Vagina (tissue), 2 donors: Measurements from ENCODE around the gene POU3F4. TPM values are rescaled to one million over a fixed set of nuclear protein-coding genes. Genes with fewer than 3 reads are reported as not detected.
A peak's percentile ranks its signal among the peaks of the same experiment; 100 is the strongest.

Source experiments
- DNase-seq, 2 donors: peaks; one replicate each; pipeline ENCODE4 v3.0.0-alpha.2; 2017; ENCODE audit errors: extremely low spot score in 2 of 2
- H3K27ac ChIP-seq: fragments of 200-600 bp; sonication (generic); one replicate; pipeline ENCODE4 v1.5.1; 2019
- H3K27me3 ChIP-seq: fragments of 200-600 bp; sonication (generic); one replicate; pipeline ENCODE4 v1.5.1; 2019
- H3K36me3 ChIP-seq, 2 donors: fragments of 200-600 bp; sonication (generic); one replicate each; pipeline ENCODE4 v1.5.1; 2017 to 2019
- H3K4me1 ChIP-seq: fragments of 200-600 bp; sonication (generic); one replicate; pipeline ENCODE4 v1.5.1; 2019
- H3K4me3 ChIP-seq, 2 donors: fragments of 200-600 bp; sonication (generic); 1 replicate in 1 of 2; 2 replicates in 1 of 2; pipeline ENCODE4 v1.5.1; 2016 to 2019
- H3K9me3 ChIP-seq: fragments of 200-600 bp; sonication (generic); one replicate; pipeline ENCODE4 v1.5.1; 2019
- POLR2A ChIP-seq, 2 donors: fragments of 450-650 bp; IDR thresholded peaks; one replicate each; pipeline ENCODE4 v1.6.1; 2017; ENCODE audit warnings: antibody characterized with exemption in 2 of 2, mild to moderate bottlenecking in 2 of 2, moderate library complexity in 2 of 2
- POLR2AphosphoS5 ChIP-seq, 2 donors: sonication (generic); formaldehyde crosslinking; IDR thresholded peaks; one replicate each; pipeline ENCODE4 v1.9.0; 2017; ENCODE audit warnings: antibody characterized with exemption in 2 of 2, mild to moderate bottlenecking in 2 of 2, low read depth in 1 of 2; ENCODE audit not compliant: insufficient read depth in 1 of 2
- intact Hi-C: fragments of 100-400 bp; cut with DNase I; formaldehyde crosslinking; loops from one replicate; pipeline ENCODE4 v1.15.1; 2023
- total RNA-seq: library from RNA; depleted of rRNA; stranded (reverse); fragments of >200 nt; gene quantifications from one replicate; pipeline ENCODE4 v1.2.3, GENCODE V29; 2016
- TF ChIP-seq, protein P1 (sequence below), 3 experiments: fragments of 450-650 bp in 2 of 3; fragments of 200-600 bp in 1 of 3; sonication (generic) in 1 of 3; IDR thresholded peaks; one replicate each; pipeline ENCODE4 v1.5.1; 2017 to 2019; ENCODE audit warnings: antibody characterized with exemption in 3 of 3, mild to moderate bottlenecking in 2 of 3, moderate library complexity in 2 of 3

POU3F4 gene
- total RNA-seq, 1 donor from 2014 or later: not detected

DNA sequence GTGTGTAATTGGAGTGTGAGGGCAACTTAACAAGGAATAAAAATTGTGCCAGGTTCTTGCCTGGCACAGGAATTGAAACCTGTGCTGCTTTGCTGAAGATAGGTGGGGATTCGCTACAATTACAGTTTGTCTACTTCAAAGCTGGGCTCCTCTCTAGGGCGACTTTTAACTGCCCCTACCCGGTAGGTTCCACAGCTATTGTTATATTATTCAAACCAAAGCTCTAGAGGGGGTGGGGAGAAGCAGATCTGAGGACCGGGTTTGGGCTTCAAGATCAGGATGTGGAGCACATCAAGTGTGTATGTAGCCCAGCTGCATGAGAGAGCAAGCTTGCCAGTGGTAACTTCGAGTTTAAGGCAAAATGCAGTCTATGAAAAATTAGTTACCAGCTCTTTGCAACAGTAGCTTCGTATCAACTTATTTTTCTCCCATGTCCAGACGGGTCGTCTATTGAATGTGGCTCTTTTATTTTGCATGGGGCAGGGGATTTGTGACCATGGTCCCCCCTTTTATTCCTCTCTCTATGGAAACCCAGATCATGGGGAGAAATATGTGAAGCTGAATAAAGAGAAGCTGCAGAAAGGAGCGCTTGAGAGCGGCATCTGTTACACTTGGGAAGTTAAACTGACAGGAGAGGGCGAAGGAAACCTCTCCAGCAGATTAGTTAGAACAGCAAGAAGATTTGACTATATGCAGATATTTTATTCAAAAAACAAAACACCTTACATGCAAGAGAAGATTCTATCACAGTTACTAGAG is 3.2 kb upstream of the POU3F4 start:
- Histone ChIP-seq H3K27me3 (peaks cover 10% of the 10 kb centered on the region), H3K9me3 (no peaks in the 10 kb centered on the region), H3K4me1 (no peaks in the 10 kb centered on the region), H3K27ac (no peak overlapping the region), H3K4me3 (no peak overlapping the region), H3K36me3 (no peaks in the 10 kb centered on the region)
- intact Hi-C loops: no loop called here
- DNase-seq: no peak
- no peak for TF ChIP-seq POLR2AphosphoS5 (IDR thresholded peaks at IDR 0.05; ENCODE audit: insufficient read depth in 1 of 2, low read depth in 1 of 2)
- no peak for TF ChIP-seq POLR2A (IDR thresholded peaks at IDR 0.05)
- TF ChIP-seq, protein P1, sequence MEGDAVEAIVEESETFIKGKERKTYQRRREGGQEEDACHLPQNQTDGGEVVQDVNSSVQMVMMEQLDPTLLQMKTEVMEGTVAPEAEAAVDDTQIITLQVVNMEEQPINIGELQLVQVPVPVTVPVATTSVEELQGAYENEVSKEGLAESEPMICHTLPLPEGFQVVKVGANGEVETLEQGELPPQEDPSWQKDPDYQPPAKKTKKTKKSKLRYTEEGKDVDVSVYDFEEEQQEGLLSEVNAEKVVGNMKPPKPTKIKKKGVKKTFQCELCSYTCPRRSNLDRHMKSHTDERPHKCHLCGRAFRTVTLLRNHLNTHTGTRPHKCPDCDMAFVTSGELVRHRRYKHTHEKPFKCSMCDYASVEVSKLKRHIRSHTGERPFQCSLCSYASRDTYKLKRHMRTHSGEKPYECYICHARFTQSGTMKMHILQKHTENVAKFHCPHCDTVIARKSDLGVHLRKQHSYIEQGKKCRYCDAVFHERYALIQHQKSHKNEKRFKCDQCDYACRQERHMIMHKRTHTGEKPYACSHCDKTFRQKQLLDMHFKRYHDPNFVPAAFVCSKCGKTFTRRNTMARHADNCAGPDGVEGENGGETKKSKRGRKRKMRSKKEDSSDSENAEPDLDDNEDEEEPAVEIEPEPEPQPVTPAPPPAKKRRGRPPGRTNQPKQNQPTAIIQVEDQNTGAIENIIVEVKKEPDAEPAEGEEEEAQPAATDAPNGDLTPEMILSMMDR (IDR thresholded peaks at IDR 0.05): no peak

DNA sequence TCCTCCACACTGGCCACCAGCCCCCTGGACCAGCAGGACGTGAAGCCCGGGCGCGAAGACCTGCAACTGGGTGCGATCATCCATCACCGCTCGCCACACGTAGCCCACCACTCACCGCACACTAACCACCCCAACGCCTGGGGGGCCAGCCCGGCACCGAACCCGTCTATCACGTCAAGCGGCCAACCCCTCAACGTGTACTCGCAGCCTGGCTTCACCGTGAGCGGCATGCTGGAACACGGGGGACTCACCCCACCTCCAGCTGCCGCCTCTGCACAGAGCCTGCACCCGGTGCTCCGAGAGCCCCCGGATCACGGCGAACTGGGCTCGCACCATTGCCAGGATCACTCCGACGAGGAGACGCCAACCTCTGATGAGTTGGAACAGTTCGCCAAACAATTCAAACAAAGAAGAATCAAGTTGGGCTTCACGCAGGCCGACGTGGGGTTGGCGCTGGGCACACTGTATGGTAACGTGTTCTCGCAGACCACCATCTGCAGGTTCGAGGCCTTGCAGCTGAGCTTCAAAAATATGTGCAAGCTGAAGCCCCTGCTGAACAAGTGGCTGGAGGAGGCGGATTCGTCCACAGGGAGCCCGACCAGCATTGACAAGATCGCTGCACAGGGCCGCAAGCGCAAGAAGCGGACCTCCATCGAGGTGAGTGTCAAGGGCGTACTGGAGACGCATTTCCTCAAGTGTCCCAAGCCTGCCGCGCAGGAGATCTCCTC is 600 bp downstream of the POU3F4 start:
- no peak for DNase-seq
- H3K27ac ChIP-seq: no peak overlapping the region
- H3K9me3 ChIP-seq: no peaks in the 10 kb centered on the region
- intact Hi-C loops: no loop called here
- H3K27me3 ChIP-seq: peaks cover 10% of the 10 kb centered on the region
- no peak overlapping the region for H3K4me3 ChIP-seq
- H3K36me3 ChIP-seq: no peaks in the 10 kb centered on the region
- TF ChIP-seq, protein P1 (IDR thresholded peaks at IDR 0.05): no peak
- TF ChIP-seq POLR2A (IDR thresholded peaks at IDR 0.05) (no peak), POLR2AphosphoS5 (IDR thresholded peaks at IDR 0.05; ENCODE audit: insufficient read depth in 1 of 2, low read depth in 1 of 2) (no peak)
- no peaks in the 10 kb centered on the region for H3K4me1 ChIP-seq

GRCh38 chrX:83509254-83509801 is 1.2 kb downstream of the POU3F4 start:
- no peak overlapping the region for H3K4me3 ChIP-seq
- no peak for DNase-seq
- TF ChIP-seq POLR2AphosphoS5 (IDR thresholded peaks at IDR 0.05; ENCODE audit: insufficient read depth in 1 of 2, low read depth in 1 of 2): no peak
- TF ChIP-seq, protein P1 (IDR thresholded peaks at IDR 0.05): no peak
- no peak for TF ChIP-seq POLR2A (IDR thresholded peaks at IDR 0.05)
- H3K27me3 ChIP-seq: peaks cover 10% of the 10 kb centered on the region
- H3K36me3 ChIP-seq: no peaks in the 10 kb centered on the region
- intact Hi-C loops: no loop called here
- no peaks in the 10 kb centered on the region for H3K4me1 ChIP-seq
- H3K27ac ChIP-seq: no peak overlapping the region
- no peaks in the 10 kb centered on the region for H3K9me3 ChIP-seq

- Histone ChIP-seq H3K9me3 (no peaks in the 10 kb centered on the region), H3K27ac (no peak overlapping the region), H3K36me3 (no peaks in the 10 kb centered on the region), H3K4me1 (no peaks in the 10 kb centered on the region), H3K4me3 (peak overlapping the region in 1 of 2 donors; percentile 9), H3K27me3 (peaks cover 10% of the 10 kb centered on the region)
- TF ChIP-seq, protein P1 (IDR thresholded peaks at IDR 0.05): no peak
- TF ChIP-seq POLR2AphosphoS5 (IDR thresholded peaks at IDR 0.05; ENCODE audit: insufficient read depth in 1 of 2, low read depth in 1 of 2) (no peak), POLR2A (IDR thresholded peaks at IDR 0.05) (no peak)
- no peak for DNase-seq
- intact Hi-C loops: no loop called here
Observed at GRCh38 chrX:83510510-83511062, 2.5 kb downstream of the POU3F4 start.
